HG03280 (cell line): ENCODE results near the gene ANKRD35.

Experiments used
- ATAC-seq: cut with Tn5 transposase; IDR thresholded peaks from one replicate; pipeline ENCODE4 v1.9.1; 2021; ENCODE audit warnings: mild to moderate bottlenecking, moderate library complexity; ENCODE audit not compliant: unreplicated experiment

Gene ANKRD35

DNA sequence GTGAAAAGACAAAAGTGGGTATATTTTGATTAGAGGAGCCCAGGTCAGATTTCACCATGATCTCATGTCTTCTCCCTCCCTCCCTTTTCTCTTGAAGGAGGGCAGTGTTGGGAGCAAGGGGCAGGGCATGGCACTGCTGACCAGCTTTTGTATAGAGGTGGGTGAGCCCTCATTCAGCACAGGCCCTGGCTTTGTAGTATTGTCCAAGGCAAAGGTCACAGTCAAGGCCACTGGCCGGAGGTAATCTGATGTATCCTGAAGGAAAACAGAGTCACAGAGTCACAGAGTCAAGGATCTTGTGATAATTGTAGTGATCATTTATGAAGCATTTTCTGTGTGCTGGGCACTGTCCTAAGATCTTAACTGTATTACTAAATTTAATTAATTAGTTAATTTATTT, 12.3 kb upstream of the ANKRD35 start:
- no peak for ATAC-seq

DNA sequence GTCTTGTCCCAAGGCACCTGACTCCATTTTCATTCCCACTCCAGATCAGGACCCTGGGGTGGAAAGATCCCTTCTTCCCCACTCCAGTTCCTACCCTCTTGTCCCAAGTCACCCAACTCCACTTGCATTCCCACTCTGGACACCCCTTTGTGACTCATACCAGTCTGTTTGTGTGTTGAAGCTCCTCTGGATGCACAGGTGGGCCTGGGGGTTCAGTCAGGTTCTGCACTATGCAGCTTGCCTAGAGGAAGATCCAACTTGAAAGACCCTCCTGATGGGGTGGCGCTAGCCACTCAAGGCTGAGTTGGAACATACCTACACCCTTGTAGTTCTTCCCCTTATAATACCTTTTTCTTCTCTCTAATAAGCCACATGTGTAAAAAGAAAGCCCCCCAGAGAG, 9.8 kb upstream of the ANKRD35 start:
- no peak for ATAC-seq

DNA sequence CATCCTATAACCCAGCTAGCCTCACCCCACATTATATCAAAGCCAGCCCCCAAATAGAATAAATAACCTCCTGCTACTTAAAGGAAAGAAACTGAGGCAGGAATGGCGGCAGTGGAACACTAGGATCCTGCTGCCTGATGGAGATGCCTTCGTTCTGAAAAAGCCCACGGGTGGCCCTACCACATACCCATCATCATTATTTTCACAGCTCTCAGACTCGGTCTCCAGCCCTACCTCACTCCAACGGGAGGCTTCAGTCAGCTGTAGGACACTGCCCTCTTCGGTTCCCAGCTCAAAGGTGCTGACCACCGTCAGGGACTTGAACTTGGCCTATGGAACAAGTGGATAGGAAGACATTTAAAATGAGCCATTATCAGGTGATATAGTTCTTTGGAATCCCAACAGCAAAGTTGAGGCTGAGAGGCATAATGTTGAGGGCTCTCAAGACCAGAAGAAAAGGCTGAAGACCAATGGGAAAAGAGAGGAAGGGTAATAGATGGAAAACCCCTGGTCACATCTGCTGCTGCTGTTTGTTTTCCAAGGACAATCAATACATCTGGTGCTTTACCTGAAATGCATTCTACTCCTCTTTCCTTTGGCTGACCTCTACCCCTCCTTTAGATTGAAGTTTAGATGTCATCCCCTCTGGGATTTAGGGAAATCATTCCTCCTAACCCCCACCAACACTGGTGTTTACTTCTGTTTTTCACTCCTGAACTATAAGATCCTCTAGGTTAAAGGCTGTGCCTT, 7.8 kb upstream of the ANKRD35 start:
- no peak for ATAC-seq

DNA sequence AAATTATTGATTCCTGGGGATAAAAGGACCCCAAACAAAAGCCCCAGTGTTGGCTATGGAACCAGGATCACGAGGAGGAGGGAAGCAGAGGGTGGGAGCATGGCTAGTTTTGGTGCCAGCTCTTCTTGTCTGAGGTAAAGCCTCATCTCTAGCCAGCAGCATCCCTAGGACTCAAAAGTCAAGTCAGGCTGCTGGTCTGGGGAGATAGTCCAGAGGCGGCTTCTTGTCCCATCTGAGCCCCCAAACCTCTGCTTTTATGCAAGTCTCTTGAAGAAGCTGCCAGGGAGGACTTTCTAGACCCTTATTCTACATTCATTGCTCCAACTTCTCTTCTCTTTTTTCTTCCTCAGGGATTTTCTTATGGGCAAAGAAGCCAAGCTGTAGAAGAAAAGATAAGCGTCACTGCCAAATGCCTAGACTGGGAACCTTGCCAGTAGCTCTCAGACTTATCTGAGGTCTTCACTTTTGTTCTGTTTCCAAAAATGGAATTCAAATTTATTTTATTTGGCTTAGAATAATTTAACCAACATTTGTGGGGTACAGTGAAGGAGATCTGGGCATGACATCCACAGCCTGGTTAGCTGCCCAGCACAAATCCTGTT, 6.9 kb upstream of the ANKRD35 start:
- no peak for ATAC-seq

DNA sequence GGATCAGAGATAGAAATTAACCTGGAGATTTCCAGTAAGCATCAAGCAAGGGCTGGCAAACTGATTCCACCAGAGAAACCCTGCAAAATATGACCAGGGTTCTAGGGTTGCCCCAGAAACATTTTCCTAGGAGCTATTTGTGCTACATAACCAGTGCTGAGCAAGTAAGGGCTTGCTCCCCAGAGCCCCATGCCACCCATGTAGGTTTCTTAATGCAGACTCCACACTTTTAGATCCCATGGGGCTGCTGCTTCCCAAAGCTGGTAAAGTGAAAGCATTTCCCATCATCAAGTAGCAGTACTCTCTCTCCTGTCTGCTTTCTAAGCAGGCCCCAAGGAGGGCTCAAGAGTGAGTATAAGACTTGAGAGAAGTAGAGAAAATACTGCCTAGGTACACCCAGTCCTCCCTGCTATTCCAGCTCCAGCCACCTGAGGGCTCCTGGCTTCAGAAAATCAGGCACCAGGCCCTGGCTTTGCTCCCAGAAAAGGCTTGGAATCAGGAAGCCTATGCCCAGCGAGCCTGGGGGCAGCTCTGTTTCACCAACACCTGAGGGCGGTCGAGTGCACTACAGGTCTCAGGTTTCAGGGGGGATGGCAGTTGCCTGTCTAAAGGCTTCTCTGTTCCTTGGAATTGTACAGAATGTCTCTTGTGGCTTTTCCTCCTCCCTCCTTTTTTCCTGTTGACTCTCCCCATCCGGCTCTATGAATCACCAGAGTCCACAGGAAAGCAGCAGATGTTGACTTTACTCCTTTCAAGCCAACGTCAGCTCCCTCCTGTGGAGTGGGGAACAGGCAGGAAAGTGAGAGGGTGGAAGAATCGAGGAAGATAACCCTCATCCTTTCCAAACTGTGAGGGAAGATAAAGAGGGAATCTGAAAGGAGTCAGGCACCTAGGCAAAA, 6.2 kb upstream of the ANKRD35 start:
- ATAC-seq: no peak

DNA sequence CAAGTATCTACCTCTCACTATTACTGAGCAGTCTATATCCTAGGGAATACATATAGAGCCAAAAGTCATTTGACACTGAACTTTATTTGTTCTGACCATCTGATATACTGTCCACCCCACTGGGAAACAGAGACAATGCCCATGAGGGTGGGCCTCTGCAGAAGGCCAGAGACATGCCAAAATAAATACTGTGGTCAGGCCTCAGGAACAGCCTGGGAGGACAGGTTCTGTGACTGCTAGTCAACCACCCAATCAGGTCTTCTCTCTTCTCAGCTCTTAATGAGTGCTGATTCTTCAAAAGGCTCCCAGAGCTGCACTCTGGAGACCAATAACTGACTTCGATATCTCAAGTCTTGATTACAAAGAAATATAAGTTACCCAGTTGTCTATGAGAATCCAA, 5.5 kb upstream of the ANKRD35 start:
- no peak for ATAC-seq

DNA sequence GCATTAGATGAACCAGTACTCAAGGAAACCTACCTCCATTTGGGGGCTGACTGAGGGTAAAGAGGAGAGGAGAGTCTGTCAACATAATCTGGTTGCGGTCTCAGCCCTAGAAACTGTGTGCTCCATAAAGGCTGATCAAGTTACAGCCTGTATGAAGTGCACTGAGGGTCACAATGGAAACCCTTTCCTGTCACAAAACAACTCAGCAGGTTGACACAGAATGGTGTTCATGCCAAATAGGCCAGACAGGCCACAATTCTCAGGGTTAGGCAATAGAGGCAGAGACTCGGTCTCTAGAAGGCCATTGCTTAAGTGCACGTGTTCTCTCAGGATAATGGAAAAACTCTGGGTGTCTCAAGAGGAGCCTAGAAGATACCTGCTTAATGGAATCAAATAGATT, 4.1 kb upstream of the ANKRD35 start:
- no peak for ATAC-seq

DNA sequence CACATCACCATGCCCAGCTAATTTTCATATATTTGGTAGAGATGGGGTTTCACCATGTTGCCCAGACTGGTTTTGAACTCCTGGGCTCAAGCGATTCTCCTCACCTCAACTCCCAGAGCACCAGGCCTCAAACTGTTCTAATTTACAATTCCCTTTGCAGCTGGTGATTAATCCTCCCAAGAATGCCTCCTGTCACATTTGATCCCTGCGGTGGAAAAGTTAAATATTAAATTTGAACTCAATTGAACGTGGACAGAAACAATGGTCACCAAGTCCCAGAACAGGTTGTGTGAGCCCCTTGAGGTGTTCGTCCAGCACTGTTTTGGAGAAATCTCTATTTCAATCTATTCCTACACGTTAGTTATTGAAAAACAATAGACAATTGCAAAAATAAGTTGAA, 2.0 kb upstream of the ANKRD35 start:
- no peak for ATAC-seq

DNA sequence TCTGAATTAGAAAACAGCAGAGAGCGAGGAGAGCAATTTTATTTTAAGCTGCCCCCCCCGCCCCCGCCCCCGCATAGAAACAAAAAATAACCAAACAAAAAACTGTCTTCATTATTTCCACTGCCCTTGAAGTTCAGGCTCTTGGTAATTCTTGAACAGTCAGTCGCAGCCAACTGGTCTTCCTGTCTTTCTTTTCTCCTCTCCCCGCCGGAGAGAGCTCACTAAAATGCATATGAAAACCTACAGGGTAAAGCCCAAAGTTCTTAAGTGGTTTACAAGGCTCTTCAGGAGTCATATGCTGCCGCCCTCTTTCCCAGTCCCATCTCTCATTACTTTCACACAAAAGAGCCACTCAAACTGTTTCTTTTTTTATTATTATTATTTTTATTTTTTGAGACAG, 1.1 kb upstream of the ANKRD35 start:
- no peak for ATAC-seq

DNA sequence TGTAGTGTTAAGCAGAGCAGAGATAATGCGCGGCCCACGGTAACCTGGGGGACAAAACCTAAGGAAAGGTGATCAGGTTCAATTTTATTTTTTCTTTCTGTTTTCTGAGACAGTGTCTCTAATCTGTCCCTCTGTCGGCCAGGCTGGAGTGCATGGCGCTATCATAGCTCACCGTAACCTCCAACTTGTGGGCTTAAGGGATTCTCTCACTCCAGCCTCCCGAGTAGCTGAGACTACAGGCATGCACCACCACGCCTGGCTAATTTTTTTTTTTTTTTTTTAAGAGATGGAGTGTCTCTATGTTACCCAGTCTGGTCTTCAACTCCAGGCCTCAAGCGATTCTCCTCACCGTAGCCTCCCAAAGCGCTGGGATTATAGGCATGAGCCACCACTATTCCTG, 724 bp upstream of the ANKRD35 start:
- ATAC-seq: no peak

DNA sequence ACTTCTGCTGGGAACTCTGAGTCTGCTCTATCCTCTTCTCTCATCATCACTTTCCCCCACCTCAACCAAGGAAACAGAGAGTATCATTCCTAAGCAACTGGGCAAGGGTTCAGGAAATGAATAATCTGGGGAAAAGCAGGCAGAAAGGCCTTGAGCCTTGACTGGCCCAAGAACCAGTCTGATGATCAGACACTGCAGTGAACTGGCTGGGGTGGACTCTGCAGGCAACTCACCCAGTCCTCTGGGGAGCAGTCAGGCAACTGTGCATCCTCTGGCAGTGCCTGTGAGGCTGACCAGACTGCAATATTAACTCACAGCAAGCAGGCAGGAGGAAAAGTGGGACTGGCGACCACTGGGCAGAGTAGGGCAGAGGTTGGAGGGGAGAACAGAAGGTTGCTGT, 991 bp downstream of the ANKRD35 start:
- no peak for ATAC-seq

DNA sequence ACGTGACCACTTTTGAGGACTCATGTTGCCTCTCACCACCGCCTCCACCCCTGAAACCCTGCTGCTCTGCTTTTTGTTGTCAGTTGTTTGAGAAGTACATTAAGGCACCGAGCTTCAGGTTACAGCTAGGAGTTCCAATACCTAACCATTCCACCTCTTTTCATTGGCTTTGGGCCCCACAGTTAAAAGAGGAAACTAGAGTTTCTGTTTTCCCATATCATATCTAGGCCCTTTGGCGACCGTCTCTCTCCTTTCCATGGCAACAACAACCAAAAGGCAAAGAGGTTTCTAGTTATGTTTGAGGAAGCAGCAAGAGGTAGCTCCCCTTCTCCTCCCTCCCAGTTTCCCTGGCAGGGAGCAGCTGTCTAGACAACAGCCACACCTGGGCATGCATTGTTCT, 5.9 kb downstream of the ANKRD35 start:
- no peak for ATAC-seq

DNA sequence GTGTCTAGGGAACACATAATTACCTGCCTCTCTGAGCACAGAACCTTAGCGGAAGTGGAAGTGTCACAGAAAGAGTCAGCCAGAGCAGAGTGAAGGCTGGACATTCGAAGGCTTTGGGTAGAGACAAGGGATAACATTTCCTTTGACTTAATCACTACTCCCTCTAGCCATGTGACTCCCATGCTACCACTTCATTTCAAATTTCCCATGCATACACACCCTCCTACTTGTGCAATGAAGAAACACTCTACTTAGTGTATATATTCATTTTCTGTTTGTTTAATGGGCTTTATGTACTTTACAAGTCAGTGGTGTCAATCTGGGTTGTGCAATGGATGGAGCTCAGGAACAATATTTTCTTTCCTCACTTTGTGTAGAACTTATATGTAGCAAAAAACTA, 6.9 kb downstream of the ANKRD35 start:
- ATAC-seq: no peak

DNA sequence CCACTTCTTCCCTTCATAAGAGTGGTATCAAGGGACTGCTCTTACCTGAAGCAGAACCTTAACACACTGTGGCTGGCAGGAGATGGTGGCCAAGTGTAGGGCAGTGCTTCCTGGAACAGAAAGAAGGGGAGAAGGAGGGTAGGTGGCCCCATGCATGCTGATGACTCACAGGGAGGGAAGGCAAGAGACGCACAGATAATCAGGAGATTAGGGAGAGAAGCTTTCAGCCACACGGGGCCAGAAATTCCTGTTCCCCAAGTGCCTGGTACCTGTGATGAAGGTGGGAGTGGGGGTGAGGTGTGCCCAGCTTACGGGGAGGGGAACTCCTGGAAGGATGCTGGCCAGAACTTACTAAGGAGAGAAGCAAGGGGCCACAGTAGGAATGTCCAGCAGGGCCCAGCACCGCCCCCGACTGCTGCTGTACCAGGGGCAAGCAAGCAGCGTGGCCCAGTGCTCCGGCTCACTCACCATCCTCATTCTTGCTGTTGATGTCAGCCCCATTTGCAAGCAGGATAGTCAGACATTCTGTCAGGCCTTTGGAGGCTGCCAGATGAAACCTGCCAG, 7.7 kb downstream of the ANKRD35 start:
- no peak for ATAC-seq

DNA sequence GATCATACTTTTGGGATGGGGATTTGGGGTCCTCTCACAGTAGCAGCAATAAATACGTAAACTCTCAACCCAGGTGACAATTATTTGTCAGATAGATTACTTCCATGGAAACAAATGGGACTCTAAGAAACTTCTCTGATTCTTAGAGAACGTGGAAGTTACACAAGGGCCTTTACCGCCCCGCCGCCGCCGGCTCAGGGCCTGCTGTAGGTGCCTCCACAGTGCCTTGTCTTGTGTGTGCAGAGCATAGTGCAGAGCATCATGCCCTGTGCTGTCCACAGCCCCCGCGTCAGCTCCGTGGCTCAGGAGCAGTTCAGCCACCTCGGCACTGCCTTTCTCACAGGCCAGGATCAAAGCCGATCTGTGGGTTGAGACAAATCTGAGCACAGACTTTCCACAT, 11.0 kb downstream of the ANKRD35 start:
- no peak for ATAC-seq

DNA sequence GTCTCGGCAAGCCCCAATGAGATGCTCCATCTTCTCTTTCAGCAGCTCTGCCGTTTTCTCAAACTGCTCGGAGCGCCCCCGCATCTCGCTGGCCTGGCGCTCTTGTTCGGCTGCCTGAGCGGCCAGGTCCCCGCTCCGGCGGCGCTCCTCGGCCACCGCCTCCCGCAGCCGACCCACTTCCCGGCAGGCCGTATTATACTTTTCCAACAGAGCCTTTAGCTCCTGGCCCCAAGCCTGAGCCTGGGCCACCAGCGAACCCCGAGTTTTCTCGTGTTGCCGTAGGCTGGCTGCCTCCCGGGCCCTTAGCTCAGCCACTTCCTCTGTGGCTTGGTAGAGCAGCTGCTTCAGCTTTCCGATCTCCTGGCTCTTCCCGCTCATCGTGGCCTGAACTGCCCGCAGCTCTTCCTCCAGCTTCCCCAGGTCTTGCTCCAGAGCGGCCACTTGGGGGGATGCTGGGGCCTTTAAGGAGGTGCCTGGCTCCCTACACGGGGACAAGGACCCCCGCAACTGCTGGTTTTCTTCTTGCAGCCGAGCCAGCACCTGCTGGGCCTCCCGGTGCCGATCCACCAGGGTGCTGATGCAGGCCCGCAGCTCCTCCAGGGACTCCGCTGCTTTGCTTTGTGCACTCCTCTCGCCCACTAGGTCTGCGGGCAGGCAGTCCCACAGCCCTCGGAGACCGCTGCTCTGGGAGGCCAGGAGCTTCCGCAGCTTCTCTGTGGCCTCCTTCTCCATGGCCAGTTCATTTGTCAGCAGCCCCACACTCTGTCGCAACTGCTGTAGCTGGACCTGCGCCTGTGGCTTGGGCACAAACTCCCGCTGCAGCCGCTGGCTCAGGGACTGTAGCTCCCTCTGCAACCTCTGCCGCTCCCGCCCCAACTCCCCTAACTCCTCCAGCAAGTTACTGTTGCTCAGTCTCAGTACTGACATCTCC, 13.4 kb downstream of the ANKRD35 start:
- no peak for ATAC-seq

DNA sequence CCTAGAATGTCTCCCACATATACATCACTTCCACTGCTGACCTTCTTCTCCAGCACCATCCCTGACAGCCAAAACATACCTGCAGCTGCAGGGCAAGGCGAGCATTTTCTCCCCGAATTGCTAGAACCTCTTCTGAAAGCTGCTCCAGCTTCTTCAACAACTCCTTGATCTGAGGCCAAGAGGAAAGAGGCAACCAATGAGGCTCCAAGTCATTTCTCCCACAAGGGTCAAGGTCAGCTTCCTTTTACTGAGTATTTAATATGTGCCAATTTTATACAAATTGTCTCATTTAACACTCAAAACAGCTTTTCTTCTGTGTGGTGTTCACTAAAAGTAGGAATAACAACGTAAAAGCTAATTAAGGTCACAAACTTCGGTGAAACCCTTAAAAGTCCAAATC, 17.4 kb downstream of the ANKRD35 start:
- no peak for ATAC-seq

DNA sequence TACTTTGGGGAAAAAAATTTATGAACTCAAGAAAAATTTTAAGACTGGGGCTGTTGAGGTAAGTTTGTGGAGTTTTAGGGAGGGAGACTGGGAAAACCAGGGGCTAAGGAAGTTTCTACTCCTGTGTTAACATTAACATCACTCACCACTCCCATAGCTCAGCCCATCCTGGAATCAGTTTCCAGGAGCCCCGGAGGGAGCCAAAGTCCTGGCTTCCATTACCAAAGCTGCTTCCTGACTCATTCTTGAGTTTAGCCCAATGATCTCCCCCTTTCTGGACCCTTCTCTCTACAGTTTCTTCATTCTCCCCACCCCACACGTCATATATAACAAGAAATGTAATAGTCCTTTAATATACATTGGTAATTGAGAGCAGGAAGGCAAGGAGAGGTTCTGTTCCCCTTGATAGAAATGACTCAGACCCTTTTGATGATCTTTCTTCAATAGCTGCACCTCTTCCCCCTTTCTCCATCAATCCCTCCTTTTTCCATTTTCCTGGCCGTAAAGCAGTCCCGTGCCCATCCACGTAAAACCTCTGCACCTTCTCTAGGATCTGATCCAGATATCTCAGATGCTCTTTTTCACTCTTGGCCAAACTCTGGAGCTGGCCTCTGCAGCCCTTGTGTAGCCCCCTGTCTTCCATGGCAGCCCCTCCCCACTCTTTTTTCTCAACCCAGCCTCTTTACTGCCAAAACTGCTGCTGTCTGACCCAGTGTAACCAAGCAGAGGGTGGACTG, 22.2 kb downstream of the ANKRD35 start:
- ATAC-seq: no peak

DNA sequence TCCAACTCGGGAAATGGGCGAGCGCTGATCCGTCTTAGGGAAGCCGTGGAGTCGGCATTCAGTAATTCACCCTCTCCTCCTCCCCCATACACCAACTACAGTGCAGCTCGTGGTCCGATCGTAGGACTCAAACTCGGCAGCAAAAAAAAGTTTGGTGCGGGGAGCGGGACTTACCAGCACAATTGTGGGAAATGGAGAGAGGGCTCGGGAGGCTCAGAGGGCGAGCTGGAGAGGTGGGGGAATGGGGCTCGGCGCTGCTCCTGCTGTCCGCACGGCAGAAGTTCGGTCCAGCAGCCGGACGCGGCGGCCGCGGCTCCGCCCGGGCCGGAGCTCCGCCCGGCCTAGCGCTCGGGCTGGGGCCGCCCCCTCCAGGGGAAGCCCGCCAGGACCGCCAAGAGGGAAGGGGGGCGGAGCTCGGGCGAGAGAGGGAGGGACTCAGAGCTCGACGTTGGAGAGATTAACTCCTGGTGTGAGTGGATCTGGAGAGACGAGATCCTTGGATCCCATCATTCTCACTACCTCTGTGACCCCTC, 26.1 kb downstream of the ANKRD35 start:
- ATAC-seq: peak; percentile 60
